Right kidney (tissue), 9 donors: ENCODE results near the gene PANX2.
A peak's percentile ranks its signal among the peaks of the same experiment; 100 is the strongest.
"Not testable (repeated sequence)": the region's sequence is repeated elsewhere in the genome, so short reads cannot be mapped to it uniquely, and the experiment has no call there.

ENCODE experiments used
- DNase-seq: peaks from one replicate; pipeline ENCODE4 v3.0.0-alpha.2; 2016
- long read RNA-seq, 8 donors: transcript quantifications; one replicate each; lab custom pipeline, GENCODE V29; 2026

Gene PANX2, protein sequence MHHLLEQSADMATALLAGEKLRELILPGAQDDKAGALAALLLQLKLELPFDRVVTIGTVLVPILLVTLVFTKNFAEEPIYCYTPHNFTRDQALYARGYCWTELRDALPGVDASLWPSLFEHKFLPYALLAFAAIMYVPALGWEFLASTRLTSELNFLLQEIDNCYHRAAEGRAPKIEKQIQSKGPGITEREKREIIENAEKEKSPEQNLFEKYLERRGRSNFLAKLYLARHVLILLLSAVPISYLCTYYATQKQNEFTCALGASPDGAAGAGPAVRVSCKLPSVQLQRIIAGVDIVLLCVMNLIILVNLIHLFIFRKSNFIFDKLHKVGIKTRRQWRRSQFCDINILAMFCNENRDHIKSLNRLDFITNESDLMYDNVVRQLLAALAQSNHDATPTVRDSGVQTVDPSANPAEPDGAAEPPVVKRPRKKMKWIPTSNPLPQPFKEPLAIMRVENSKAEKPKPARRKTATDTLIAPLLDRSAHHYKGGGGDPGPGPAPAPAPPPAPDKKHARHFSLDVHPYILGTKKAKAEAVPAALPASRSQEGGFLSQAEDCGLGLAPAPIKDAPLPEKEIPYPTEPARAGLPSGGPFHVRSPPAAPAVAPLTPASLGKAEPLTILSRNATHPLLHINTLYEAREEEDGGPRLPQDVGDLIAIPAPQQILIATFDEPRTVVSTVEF
- long read RNA-seq, donor 1, partial matches to known transcripts = 0 of 1 reads
- long read RNA-seq, donor 1, other reads (novel, unspliced or antisense) = 0 of 1 reads
- long read RNA-seq, donor 2, partial matches to known transcripts = 5 of 5 reads
- long read RNA-seq, donor 2, other reads (novel, unspliced or antisense) = 0 of 5 reads
- long read RNA-seq, donor 3 = 0 reads
- long read RNA-seq, donor 4 = 0 reads
- long read RNA-seq, donor 5, partial matches to known transcripts = 5 of 6 reads
- long read RNA-seq, donor 5, other reads (novel, unspliced or antisense) = 0 of 6 reads
- long read RNA-seq, donor 6 = 0 reads
- long read RNA-seq, donor 7, partial matches to known transcripts = 8 of 10 reads
- long read RNA-seq, donor 7, other reads (novel, unspliced or antisense) = 0 of 10 reads
- long read RNA-seq, donor 8 = 0 reads

DNA sequence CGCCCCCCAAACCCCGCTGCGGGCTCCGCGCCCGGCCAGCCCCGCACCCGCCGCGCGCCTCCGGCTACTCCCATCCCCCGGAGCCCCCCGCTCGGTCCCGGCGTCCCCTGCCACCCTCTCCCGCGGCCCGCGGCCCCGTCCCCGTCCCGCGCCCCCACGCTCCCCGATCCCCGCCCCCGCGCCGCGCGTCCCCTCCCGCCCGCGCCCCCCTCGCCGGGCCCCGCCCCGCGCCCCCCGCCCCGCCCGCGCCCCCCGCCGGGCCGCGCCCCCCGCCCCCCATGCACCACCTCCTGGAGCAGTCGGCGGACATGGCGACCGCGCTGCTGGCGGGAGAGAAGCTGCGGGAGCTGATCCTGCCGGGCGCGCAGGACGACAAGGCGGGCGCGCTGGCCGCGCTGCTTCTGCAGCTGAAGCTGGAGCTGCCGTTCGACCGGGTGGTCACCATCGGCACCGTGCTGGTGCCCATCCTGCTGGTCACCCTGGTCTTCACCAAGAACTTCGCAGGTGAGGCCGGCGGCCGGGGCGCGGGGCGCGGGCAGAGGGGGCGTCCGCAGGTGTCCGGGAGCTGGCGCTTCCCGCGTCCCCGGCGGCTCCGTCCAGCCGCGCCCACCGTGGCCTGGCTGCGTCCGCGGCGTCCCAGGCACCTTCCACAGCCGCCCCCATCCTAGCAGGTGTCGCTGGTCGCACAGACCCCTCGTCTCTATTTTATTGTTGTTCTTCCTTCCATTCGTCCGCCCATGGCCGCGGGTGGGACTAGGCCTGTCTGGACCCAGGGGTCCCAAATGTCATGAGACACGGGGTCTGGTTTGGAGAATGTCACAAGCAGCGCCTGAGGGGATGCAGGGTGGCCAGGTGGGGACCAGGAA lies at the start of gene PANX2:
Gene PANX2, plus strand, starts transcription at position 279 of the 866 bp plus-strand sequence. Its CDS starts 0 bp downstream, at position 279.
- DNase-seq = peak; percentile 62

DNA sequence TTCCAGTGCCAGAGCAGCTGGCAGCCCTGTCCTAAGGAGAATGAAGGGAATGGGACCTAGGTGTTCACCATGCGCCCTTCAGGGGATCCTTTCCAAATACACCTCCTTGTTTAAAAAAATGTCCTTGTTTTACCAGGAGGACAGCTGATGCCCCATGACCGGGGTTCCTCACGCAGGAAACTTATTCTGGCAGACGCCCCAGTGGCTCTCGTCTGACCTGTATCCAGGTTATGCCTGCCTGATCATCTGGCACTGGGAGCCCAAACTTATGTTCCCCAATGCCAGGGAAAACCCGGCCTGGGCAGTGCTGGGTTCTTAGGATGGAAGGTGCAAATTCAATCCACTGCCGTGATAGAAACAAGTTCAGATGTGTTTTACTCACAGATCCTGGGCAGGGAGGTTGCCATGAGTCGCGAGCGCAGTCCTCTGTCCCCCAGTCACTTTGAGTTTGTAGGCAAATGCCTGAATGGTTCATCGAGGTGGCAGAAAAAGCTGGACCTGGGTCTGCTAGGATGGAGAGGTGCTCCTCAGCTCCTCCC lies 49.3 kb upstream of the PANX2 start:
- no peak for DNase-seq

DNA sequence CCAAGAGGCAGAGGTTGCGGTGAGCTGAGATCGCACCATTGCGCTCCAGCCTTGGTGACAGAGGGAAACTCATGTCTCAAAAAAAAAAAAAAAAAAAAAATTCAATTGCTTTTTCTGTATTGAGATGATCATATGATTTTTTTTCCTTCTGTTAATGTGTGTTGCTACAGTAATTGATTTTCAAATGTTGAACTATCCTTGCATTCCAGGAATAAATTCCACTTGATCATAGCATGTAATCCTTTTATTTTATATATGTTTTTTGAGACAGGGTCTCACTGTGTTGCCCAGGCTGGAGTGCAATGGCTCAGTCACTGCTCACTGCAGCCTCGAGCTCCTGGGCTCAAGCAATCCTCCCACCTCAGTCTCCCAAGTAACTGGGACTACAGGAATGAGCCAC lies 47.4 kb upstream of the PANX2 start:
- DNase-seq = no peak

- DNase-seq = no peak
These were observed 45.5 kb upstream of the PANX2 start for GRCh38 chr22:50125029-50125428.

GRCh38 chr22:50129121-50129736 lies 41.3 kb upstream of the PANX2 start:
- no peak for DNase-seq

DNA sequence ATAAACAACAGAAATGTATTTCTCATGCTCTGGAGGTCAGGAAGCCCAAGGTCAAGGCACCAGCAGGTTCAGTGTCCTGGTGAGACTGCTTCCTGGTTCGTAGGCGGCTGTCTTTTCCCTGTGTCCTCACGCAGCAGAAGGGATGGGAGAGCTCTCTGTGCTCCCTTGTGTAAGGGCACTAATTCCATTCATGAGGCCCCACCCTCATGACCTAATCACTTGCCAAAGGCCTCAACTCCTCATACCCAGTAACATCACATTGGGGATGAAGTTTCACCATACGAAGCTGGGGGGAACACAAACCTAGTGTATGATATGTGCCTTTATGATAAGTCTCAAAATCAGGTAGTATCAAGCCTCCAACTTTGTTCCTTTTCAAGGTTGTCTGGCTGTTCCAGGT lies 38.6 kb upstream of the PANX2 start:
- no peak for DNase-seq

- no peak for DNase-seq
These were observed 36.0 kb upstream of the PANX2 start for GRCh38 chr22:50134481-50134880.

DNA sequence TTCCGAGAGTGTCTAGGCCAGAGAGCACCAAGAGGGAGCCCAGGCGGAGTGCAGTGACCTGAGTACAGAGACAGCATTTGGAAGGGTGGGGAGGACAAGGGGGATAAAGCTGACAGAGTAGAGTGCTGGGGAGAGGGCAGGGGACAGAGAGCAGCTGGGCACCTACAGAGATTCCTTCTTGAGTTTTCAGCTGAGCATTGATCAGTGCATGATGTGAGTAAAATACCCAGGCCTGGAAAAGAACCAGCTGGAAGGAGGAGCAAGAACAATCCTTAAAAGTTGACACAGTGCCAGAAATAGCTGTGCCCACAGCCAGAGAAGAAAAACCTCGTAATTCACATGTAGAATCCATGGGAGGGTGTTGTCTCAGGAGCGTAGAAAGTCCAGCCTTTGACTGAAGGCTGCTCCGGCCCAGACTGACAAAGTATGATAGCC lies 33.9 kb upstream of the PANX2 start:
- DNase-seq = no peak

DNA sequence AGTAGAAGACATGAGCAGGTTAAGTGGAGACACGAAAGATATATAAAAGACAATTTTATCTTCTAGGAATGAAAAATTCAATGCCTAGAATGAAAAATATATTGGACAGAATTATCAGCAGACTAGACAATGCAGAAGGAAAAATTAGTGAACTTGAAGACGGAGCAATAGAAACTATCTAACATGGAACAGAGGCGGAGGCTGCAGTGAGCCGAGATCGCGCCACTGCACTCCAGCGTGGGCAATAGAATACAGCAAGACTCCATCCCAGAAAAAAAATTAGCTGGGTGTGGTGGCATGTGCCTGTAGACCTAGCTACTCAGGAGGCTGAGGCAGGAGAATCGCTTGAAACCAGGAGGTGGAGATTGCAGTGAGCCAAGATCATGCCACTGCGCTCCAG lies 33.3 kb upstream of the PANX2 start:
- DNase-seq = not testable (repeated sequence)

DNA sequence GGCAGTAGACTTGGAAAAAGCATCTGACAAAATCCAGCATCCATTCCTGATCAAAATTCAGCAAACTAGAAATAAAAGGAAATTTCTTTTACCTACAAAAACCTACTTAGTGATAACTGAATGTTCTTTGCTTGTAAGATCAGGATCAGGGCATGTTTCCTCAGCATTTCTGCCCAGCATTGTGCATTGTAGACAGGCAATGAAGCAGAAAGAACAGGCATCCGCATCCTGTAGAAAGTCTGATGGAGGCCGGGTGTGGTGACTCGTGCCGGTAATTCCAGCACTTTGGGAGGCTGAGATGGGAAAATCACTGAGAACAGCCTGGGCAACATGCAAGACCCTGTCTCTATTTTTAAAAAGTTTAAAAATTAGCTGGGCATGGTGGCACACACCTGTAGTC lies 32.5 kb upstream of the PANX2 start:
- DNase-seq = no peak

DNA sequence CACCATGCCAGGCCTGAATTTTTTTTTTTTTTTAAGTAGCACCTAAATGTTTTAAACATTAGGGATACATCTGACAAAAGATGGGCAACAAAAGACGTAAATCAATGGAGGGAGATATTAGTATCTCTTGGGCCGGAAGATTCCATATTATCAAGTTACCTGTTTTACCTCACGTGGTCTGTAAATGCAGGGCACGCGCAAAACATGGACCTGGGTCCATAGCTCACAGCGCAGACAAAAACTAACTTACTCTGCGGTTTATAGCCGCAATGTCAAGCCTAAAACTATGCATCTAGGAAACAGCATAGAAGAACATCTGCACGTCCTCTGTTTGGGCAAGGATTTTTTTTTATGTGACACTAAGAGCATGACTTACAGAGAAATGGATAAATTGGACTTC lies 31.5 kb upstream of the PANX2 start:
- no peak for DNase-seq

DNA sequence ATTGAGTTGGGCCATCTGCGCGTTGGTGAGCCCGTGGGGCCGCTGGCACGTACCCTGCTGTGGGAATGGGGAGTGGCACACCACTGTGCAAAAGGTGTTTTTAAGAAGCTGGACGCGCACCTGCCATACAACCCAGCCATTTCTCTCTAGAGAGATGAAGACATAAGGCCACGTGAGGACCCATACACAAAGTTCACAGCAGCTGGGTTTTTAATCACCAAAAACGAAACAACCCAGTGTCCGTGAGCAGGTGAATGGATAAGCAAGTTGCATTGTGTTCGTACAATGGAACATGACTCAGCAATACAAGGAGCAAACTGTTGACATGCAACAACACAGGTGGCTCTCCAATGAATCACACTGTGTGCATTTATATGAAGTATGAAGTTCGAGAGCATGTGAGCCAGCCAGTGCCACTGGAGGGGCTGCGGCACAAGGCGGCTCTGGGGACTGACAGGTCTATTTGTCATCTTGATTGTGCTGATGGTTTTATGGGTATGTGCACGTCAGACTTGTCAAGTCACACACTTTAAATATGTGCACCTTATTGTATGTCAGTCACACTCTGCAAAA lies 30.6 kb upstream of the PANX2 start:
- DNase-seq = no peak

DNA sequence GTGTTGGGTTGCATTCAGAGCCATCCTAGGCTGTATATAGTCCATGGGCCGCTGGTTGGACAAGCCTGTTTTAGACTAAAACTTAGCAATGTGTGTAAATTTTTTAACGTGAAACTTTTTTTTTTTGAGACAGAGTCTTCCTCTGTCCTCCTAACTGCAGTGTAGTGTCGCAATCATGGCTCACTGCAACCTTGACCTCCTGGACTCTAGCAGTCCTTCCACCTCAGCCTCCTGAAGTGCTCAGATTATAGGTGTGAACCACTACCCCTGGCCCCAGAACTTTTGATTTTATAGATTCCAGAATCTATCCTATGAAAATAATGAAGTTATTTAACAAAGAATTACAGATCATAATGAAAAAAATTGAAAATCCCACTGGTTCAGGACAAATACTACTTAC lies 29.9 kb upstream of the PANX2 start:
- no peak for DNase-seq

DNA sequence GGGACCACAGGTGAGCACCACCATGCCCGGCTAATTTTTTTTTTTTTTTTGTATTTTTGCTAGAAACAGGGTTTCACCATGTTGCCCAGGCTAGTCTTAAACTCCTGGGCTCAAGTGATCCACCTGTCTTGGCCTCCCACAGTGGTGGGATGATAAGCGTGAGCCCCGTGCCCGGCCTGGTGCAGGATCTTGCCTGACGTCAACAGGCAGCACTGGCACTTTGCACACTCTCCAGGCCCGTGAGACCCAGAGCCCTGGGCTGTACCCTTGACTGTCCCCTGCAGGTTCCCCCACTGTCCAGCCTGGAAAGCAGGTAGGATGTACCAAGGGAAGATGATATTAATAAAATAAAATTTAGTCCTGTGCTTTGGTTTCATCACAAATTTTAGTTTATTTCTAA lies 29.1 kb upstream of the PANX2 start:
- DNase-seq = no peak

GRCh38 chr22:50141891-50142363 lies 28.6 kb upstream of the PANX2 start:
- DNase-seq = no peak

DNA sequence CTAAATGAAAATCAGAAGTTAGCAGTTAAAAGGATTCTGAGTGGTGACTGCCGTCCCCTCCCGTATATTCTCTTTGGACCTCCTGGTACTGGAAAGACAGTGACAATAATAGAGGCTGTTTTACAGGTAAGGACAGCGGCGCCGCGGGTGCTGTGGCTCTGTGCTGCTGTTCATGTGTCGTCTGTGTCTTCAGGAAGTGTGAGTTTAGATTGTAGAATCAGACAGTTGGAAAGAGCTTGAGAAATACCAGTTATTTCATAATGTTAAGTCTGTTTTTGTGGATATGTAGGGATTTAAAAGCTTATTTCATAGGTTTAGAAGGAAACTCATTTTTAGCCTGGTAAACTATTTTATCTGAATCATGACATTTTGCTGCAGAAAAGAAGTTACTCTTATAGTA lies 27.4 kb upstream of the PANX2 start:
- DNase-seq = no peak

GRCh38 chr22:50144005-50144614 lies 26.4 kb upstream of the PANX2 start:
- DNase-seq = no peak

DNA sequence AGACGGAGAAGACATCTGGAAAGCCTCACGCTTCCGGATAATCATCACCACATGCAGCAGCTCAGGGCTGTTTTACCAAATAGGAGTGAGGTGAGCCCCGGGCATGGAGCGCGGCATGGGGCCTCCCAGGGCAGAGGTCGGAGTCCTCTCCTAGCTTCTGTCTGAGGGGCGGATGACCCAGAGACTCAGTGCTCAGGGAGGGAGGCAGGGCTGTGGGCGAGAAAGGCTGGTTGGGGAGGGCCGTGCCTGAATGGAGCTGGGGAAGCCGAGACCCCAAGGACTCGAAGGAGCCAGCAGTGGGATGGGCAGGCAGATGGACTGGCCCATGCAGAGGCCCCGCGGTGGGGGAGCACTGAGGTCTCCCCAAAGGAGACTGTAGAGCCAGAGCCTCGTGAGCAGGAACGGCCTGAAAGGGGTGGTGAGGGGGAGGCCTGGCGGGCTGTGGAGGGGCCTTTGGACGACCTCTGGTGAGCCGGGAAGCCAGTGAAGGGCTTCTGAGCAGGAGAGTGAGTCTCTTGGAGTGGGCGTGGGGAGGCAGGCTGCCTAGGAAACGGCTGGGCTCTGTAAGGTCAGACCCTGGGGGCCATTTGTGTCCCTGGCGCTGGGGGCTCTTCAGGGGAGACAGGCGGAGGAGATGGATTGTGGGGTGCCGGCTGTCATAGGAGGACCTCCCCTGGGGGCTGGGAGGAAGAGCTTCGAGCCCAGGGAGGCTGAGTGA lies 24.7 kb upstream of the PANX2 start:
- DNase-seq = no peak

GRCh38 chr22:50146439-50147238 lies 23.9 kb upstream of the PANX2 start:
- peak; percentile 62 for DNase-seq
